GM15510 (cell line): Measurements from ENCODE around the gene CFD.

Experiments used
- POLR2A ChIP-seq: IDR thresholded peaks from 3 replicates; pipeline ENCODE4 v1.6.1; 2011; ENCODE audit warnings: borderline replicate concordance; ENCODE audit not compliant: insufficient read length; ENCODE audit errors: extremely low read depth

CFD gene

DNA sequence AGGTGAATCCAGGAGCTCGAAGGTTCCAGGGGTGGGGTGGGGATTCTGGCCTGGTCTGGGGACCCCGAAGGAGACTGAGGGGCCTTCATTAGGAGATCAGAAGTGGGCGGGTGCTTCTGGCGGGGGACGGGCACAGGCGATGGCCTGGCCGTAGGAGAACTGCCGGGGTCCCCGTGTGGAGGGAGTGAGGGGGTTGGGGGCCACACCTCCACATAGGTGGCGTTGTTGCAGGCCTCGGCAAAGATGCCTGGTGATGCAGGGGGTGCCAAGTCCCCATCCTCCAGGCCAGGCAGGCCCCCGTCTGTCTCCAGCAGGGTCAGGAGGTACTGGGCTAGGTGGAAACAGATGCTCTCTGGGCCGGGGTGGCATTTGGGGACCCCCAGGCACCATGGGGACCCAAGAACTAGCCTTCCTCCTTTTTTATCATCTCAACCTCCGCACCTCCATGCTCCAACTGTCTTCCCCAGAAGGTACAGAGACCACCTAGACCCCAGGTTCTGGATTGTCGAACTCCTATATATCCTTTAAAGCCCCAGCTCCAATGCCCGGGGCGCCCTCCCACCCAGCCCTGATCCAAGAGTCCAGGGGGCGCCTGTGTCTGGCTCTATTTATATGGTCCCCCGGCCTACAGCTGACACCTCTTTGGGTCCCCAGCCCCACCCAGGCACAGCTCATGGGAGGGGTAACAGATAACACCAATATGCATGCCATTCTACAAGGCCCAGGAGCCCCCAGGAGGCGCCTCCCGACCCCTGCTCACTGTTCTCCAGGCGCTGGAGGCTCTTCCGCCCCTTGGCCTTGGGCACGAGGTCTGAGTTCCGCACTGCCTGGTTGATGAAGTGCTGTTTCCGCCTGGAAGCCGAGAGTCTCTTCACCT is 42.0 kb downstream of the CFD start:
- TF ChIP-seq POLR2A, result no peak

- no peak for TF ChIP-seq POLR2A
These were observed 42.6 kb downstream of the CFD start for GRCh38 chr19:902093-902370.

GRCh38 chr19:902446-903226 is 43.2 kb downstream of the CFD start:
- no peak for TF ChIP-seq POLR2A

DNA sequence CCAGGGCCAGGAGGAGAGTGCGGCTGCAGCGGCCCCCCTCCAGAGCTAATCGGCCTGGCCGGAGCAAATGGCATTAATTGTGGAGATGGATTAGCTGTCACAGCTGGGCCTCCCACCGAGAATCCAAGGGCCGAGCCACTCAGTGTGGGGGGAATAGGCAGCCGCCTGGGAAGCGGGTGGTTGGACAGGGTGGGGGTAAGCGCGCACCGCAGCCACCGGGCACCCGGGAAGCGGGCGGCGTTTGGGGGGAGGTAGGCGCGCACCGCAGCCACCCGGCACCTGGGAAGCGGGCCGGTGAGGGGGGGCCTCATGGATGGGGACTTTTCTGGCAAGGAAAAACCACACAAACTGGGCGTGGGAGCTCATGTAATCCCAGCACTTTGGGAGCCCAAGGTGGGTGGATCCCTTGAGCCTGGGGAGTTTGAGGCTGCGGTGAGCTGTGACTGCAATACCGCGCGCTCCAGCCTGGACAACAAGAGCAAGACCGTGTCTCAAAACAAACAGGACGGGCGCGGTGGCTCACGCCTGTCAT is 43.9 kb downstream of the CFD start:
- no peak for TF ChIP-seq POLR2A

- TF ChIP-seq POLR2A, result no peak
These were observed 45.1 kb downstream of the CFD start for GRCh38 chr19:904545-904944.

DNA sequence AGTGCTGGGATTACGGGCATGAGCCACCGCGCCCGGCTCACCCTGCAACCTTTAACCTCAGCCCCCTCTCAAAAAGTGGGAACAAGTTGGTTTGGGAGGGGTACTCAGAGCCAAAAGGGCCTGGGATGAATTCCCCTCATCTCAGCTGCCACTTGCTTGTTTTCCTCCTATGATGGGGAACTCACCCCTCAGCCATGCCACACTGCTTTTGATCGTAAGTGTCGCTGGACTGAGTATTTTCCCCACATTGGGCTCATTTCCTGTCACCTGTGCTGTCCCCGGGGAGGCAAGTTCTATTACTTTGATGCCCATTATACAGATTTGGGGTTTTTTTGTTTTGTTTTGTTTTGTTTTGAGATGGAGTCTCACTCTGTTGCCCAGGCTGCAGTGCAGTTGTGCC is 47.0 kb downstream of the CFD start:
- TF ChIP-seq POLR2A, result no peak

GRCh38 chr19:907183-907853 is 47.9 kb downstream of the CFD start:
- TF ChIP-seq POLR2A, result no peak

DNA sequence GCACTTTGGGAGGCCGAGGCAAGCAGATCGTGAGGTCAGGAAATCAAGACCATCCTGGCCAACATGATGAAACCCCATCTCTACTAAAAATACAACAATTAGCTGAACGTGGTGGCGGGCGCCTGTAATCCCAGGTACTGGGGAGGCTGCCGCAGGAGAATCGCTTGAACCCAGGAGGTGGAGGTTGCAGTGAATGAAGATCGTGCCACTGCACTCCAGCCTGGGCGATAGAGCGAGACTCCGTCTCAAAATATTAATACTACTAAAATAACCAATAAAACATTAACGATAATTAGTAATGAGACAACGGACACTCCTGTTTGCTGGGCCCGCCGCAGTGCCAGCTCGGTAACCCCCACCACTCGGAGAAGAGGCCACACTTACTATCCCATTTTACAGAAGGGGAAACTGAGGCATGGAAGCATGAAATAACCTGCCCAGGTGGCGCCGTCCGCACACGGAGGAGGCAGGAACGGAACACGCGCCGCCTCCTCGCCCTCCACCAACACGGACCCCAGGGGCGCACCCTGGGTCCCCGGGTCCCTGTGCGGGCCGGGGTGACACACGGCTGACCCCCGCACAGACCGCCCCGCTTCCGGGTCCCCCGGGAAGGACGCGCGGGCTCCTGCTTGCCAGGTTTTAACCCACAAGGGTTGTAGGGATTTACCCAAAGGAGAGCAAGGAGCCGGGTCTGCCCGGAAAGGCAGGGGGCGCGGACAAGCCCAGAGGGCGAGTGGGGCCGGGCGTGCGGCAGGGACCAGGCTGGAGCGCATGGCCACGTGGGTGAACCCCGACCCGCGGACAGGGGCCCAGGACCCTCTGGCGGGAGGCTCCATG is 52.0 kb downstream of the CFD start:
- no peak for TF ChIP-seq POLR2A

DNA sequence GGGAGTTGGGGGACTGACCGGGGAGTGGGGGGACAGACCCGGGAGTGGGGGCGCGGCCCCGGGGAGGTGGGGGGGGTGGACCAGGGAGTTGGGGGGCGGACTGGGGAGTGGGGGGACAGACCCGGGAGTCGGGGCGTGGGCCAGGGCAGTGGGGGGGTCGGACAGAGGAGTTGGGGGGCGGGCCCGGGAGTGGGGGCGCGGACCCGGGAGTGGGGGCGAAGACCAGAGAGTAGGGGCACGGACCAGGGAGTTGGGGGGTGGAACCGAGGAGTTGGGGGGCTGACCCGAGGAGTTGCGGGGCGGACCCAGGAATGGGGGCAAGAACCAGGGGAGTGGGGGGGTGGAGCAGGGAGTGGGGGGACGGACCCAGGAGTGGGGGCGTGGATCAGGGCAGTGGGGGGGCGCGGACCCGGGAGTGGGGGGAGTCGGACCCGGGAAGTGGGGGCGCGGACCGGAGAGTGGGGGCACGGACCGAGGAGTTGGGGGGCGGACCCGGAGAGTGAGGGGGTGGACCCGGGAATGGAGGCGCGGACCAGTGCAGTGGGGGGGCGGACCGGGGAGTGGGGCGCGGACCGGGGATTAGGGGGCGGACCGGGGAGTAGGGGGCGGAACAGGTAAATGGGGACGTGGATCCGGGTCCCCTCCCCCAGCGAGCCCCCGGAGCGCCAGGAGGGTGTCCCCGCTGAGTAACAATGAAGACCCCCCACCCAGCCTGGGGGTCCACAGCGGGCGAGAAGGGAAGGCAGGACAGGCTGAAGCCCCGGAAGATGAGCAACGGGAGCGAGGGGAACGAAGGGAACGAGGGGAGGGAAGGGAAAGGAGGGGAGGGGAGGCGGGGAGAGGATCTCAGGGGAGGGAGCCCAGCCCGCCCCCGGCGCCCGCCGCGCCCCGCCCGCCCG is 53.0 kb downstream of the CFD start:
- no peak for TF ChIP-seq POLR2A
